PC-3 (cell line): ENCODE measurements around the gene TICRR. TPM values are rescaled to one million over a fixed set of nuclear protein-coding genes. Genes with fewer than 3 reads are reported as not detected.

ENCODE experiments used
- ATAC-seq: fragments of 200-7000 bp; cut with Tn5 transposase; 2 replicates; pipeline ENCODE4 v1.9.1; 2020; ENCODE audit warnings: mild to moderate bottlenecking, moderate library complexity
- BruUV-seq: library from RNA; stranded (reverse); fragments of 400-500 nt; replicated peaks from 2 replicates; lab custom pipeline; 2021; lab: Mats Ljungman, UMichigan
- CTCF ChIA-PET: fragments of 300-600 bp; sonication (Branson Sonifier 250); formaldehyde crosslinking; loops from one replicate; lab custom pipeline; 2022; ENCODE audit warnings: antibody characterized with exemption; lab: Charles Lee
- POLR2A ChIA-PET: fragments of 300-600 bp; sonication (Branson Sonifier 250); formaldehyde crosslinking; loops from one replicate; lab custom pipeline; 2022; ENCODE audit warnings: antibody characterized with exemption; ENCODE audit not compliant: unreplicated experiment; lab: Charles Lee
- DNase-seq: peaks from one replicate; pipeline ENCODE4 v3.0.0-alpha.2; 2015
- H2AFZ ChIP-seq: fragments of 300-600 bp; sonication (generic); 2 replicates; pipeline ENCODE4 v1.6.0; 2016; ENCODE audit warnings: antibody characterized with exemption, low read length
- H3F3A ChIP-seq: fragments of 300-600 bp; sonication (generic); one replicate; pipeline ENCODE4 v1.6.0; 2017; ENCODE audit warnings: antibody characterized with exemption, low read length, control low read depth, mild to moderate bottlenecking; ENCODE audit not compliant: unreplicated experiment
- H3K27ac ChIP-seq: fragments of 300-600 bp; sonication (generic); 2 replicates; pipeline ENCODE4 v1.5.1; 2016; ENCODE audit warnings: mild to moderate bottlenecking, low read length
- H3K27me3 ChIP-seq: fragments of 300-600 bp; sonication (generic); 2 replicates; pipeline ENCODE4 v1.6.1; 2016; ENCODE audit warnings: low read length, mixed read lengths
- H3K36me3 ChIP-seq: fragments of 300-600 bp; sonication (generic); 2 replicates; pipeline ENCODE4 v1.6.1; 2016; ENCODE audit warnings: low read depth, mixed run types, low read length, mixed read lengths
- H3K4me1 ChIP-seq: fragments of 300-600 bp; sonication (generic); 2 replicates; pipeline ENCODE4 v1.5.1; 2016; ENCODE audit warnings: low read length; ENCODE audit not compliant: insufficient read depth
- H3K4me2 ChIP-seq: fragments of 300-600 bp; sonication (generic); 2 replicates; pipeline ENCODE4 v1.6.0; 2016; ENCODE audit warnings: low read length
- H3K4me3 ChIP-seq: fragments of 300-600 bp; sonication (generic); 2 replicates; pipeline ENCODE4 v1.5.1; 2016; ENCODE audit warnings: mild to moderate bottlenecking, low read length, mixed read lengths
- H3K79me2 ChIP-seq: fragments of 300-600 bp; sonication (generic); 2 replicates; pipeline ENCODE4 v1.6.1; 2017; ENCODE audit warnings: low read length, mixed read lengths
- H3K9ac ChIP-seq: fragments of 300-600 bp; sonication (generic); 2 replicates; pipeline ENCODE4 v1.6.0; 2016; ENCODE audit warnings: mild to moderate bottlenecking, low read length
- H3K9me2 ChIP-seq: fragments of 300-600 bp; sonication (generic); replicated peaks from 2 replicates; pipeline ENCODE4 v1.6.1; 2016; ENCODE audit warnings: mixed run types, low read length, mixed read lengths
- H3K9me3 ChIP-seq: fragments of 300-600 bp; sonication (generic); 2 replicates; pipeline ENCODE4 v1.6.1; 2016; ENCODE audit warnings: low read length, mixed read lengths
- H4K20me1 ChIP-seq: fragments of 300-600 bp; sonication (generic); 2 replicates; pipeline ENCODE4 v1.6.1; 2016; ENCODE audit warnings: low read length, mixed read lengths
- CTCF ChIP-seq: fragments of 300-600 bp; sonication (generic); conservative IDR thresholded peaks from 2 replicates; pipeline ENCODE4 v1.5.1; 2017; ENCODE audit warnings: antibody characterized with exemption, low read depth, mild to moderate bottlenecking, low read length
- EZH2 ChIP-seq: fragments of 300-600 bp; sonication (generic); IDR thresholded peaks from one replicate; pipeline ENCODE4 v1.6.1; 2017; ENCODE audit warnings: antibody characterized with exemption, mild to moderate bottlenecking, low read length; ENCODE audit not compliant: unreplicated experiment
- EZH2phosphoT487 ChIP-seq: fragments of 300-600 bp; sonication (generic); IDR thresholded peaks from 2 replicates; pipeline ENCODE4 v1.6.1; 2018; ENCODE audit warnings: mild to moderate bottlenecking, antibody characterized with exemption, low read length, borderline replicate concordance
- intact Hi-C: fragments of 100-400 bp; cut with micrococcal nuclease; formaldehyde crosslinking; loops from 2 replicates; pipeline ENCODE4 v1.9.0; 2023
- total RNA-seq: library from RNA; depleted of rRNA; stranded (reverse); fragments of >200 nt; gene quantifications from 2 replicates; pipeline ENCODE4 v1.2.3, GENCODE V29; 2014

Gene TICRR
- total RNA-seq, 1 experiment from 2014 or later = 14.3 TPM

DNA sequence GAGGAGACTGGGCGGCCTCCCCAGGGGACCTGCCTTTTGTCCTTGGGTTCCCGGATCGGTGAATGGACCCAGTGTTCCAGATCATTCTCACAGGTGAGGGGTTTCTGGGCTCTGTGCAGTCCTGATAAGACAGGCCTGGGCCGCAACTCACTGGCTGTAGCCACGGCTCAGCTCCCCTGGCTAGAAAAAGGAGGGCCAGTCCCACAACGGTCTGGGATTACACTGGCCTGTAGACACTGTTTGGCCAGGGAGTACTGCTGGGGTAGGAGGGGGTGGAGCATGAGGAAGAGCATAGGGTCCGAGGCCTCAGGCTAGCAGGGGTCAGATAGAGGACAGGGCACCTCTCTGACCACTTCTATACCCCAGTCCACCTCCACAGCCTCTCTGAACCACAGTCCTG is 21.0 kb upstream of the TICRR start:
- no peak overlapping the region for H3K9ac ChIP-seq
- H3K36me3 ChIP-seq = no peaks in the 10 kb centered on the region
- no peaks in the 10 kb centered on the region for H3K9me2 ChIP-seq
- no peaks in the 10 kb centered on the region for H3K9me3 ChIP-seq
- H2AFZ ChIP-seq = no peak overlapping the region
- intact Hi-C loops = loop anchor here (10.0 kb wide), 1 partner anchor 199 kb away; no protein-coding TSS in a partner anchor
- peaks cover 5% of the 10 kb centered on the region; the same call in 1 of the 2 replicates for H3K4me1 ChIP-seq
- H3K27me3 ChIP-seq = no peaks in the 10 kb centered on the region
- no peaks in the 10 kb centered on the region for H3F3A ChIP-seq
- ATAC-seq (no peak), DNase-seq (no peak)
- no peak overlapping the region for H3K4me3 ChIP-seq
- H3K79me2 ChIP-seq = no peaks in the 10 kb centered on the region
- POLR2A ChIA-PET = no interaction called here
- no peak for TF ChIP-seq CTCF
- no peak for TF ChIP-seq EZH2phosphoT487
- TF ChIP-seq EZH2 = no peak
- BruUV-seq = no TSS peak
- CTCF ChIA-PET = no interaction called here
- no peaks in the 10 kb centered on the region for H4K20me1 ChIP-seq
- no peak overlapping the region for H3K27ac ChIP-seq
- H3K4me2 ChIP-seq = no peak overlapping the region

- Histone ChIP-seq H3K9ac (no peak overlapping the region), H3K27me3 (no peaks in the 10 kb centered on the region), H3K4me1 (peaks cover 5% of the 10 kb centered on the region; the same call in 1 of the 2 replicates), H2AFZ (no peak overlapping the region), H4K20me1 (no peaks in the 10 kb centered on the region), H3K9me2 (no peaks in the 10 kb centered on the region), H3F3A (no peaks in the 10 kb centered on the region), H3K36me3 (no peaks in the 10 kb centered on the region), H3K4me3 (no peak overlapping the region), H3K79me2 (no peaks in the 10 kb centered on the region), H3K9me3 (no peaks in the 10 kb centered on the region), H3K4me2 (no peak overlapping the region), H3K27ac (no peak overlapping the region)
- intact Hi-C loops = loop anchor here (1.0 to 10.0 kb wide), 3 partner anchors 63 to 201 kb away; no protein-coding TSS in a partner anchor
- BruUV-seq = no TSS peak
- ChIA-PET POLR2A (no interaction called here), CTCF (no interaction called here)
- DNase-seq (no peak), ATAC-seq (no peak)
- no peak for TF ChIP-seq CTCF
- TF ChIP-seq EZH2phosphoT487 = no peak
- TF ChIP-seq EZH2 = no peak
Measured at GRCh38 chr15:89555768-89556167, 19.5 kb upstream of the TICRR start.

DNA sequence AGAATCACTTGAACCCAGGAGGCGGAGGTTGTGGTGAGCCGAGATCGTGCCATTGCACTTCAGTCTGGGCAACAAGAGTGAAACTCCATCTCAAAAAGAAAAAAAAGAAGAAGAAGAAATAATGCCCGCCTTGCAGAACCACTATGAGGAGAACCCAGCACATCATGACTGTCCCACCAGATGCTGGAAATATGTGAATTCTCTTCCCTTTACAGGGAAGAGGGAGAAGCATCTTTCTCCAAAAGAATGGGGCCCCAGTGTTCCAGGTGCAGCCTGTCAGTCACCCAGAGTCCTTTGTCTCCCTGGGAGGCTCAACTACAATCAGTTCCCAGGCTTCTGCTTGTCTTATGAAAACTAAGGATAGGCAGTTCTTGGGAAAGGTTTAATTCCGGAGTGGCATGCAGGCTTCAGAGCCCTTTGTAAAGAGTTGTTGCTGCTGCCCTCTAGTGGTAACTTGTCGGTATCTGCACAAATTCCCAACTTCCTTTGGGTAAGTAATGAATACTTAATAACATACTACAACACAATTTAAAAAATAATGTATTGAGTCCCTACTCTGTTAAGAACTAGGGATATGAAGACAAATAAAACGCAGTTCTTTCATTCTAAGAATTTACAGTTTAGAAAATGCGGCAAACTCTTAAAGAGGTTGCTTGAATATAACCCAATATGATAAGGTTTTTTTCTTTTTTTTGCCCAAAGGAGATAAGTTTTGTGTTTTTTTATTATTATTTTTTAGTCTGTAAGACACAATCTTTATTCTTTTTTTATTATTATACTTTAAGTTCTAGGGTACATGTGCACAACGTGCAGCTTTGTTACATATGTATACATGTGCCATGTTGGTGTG is 18.6 kb upstream of the TICRR start:
- no peaks in the 10 kb centered on the region for H3K9me3 ChIP-seq
- no peaks in the 10 kb centered on the region for H3K36me3 ChIP-seq
- no peaks in the 10 kb centered on the region for H3K27me3 ChIP-seq
- ATAC-seq = peak; percentile 80
- H3K4me1 ChIP-seq = no peaks in the 10 kb centered on the region
- no peaks in the 10 kb centered on the region for H3K79me2 ChIP-seq
- no peak overlapping the region for H3K9ac ChIP-seq
- no peaks in the 10 kb centered on the region for H3K9me2 ChIP-seq
- no peak overlapping the region for H3K4me3 ChIP-seq
- POLR2A ChIA-PET = no interaction called here
- DNase-seq = peak; percentile 91
- no peak overlapping the region for H3K4me2 ChIP-seq
- TF ChIP-seq EZH2 (no peak), CTCF (peak; percentile 87), EZH2phosphoT487 (no peak)
- no peaks in the 10 kb centered on the region for H4K20me1 ChIP-seq
- intact Hi-C loops = loop anchor here (1.0 to 10.0 kb wide), 3 partner anchors 64 to 202 kb away; no protein-coding TSS in a partner anchor
- H3K27ac ChIP-seq = no peak overlapping the region
- H2AFZ ChIP-seq = peak overlapping the region; percentile 45; the same call in 1 of the 2 replicates
- CTCF ChIA-PET = no interaction called here
- no peaks in the 10 kb centered on the region for H3F3A ChIP-seq
- BruUV-seq = no TSS peak
